T47D (cell line): ENCODE measurements around the gene EMC10.

Source experiments
- DNase-seq, 2 experiments: peaks; one replicate each; pipeline versions ENCODE4 v3.0.0 to v3.0.0-alpha.2; 2011 to 2012; ENCODE audit warnings: low read depth in 1 of 2, low spot score in 1 of 2
- JUND ChIP-seq: IDR thresholded peaks from 2 replicates; pipeline ENCODE4 v1.6.1; 2012; ENCODE audit warnings: low read depth
- in situ Hi-C: cut with HindIII; loops from 2 replicates; pipeline ENCODE4 v1.10.0; 2016; ENCODE audit warnings: low sequenced_read_pairs, low pct_unique_long_range_greater_than_20kb

EMC10 gene

DNA sequence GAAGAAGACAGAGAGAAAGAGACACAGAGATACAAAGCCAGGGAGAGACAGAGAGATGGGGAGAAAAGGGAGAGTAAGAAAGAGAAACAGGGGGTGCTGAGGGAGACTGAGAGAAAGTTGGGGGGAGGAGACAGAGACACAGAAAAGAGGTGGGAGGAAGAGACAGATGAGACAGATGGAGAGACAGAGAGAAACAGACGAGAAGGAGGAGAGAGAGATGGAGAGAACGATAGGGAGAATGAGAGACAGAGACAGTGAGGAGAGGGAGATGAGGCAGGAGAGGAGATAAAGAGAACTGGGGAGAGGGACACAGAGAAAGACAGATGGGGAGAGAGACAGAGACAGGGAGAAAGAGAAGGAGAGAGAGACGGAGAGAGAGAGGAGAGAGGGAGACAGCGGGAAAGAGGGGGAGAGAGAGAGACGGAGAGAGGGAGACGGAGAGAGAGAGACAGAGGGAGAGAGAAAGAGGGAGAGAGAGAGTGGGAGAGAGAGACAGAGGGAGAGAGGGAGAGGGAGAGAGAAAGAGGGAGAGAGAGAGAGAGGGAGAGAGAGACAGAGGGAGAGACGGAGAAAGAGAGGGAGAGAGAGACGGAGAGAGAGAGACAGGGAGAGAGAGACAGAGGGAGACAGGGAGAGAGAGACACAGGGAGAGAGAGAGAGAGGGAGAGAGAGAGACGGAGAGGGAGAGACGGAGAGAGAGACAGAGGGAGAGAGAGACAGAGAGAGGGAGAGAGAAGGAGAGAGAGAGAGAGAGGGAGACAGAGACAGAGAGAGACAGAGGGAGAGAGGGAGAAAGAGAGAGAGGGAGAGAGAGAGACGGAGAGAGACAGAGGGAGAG, 22.1 kb downstream of the EMC10 start:
- in situ Hi-C loops, result no loop called here
- no peak for TF ChIP-seq JUND
- no peak for DNase-seq

GRCh38 chr19:50500060-50500752, 23.9 kb downstream of the EMC10 start:
- in situ Hi-C loops, result no loop called here
- no peak for TF ChIP-seq JUND
- DNase-seq, result no peak

- no peak for DNase-seq
- no peak for TF ChIP-seq JUND
- in situ Hi-C loops, result no loop called here
Measured at GRCh38 chr19:50500753-50501151, 24.4 kb downstream of the EMC10 start.

GRCh38 chr19:50501186-50501567, 24.9 kb downstream of the EMC10 start:
- in situ Hi-C loops, result no loop called here
- TF ChIP-seq JUND, result no peak
- DNase-seq, result no peak

DNA sequence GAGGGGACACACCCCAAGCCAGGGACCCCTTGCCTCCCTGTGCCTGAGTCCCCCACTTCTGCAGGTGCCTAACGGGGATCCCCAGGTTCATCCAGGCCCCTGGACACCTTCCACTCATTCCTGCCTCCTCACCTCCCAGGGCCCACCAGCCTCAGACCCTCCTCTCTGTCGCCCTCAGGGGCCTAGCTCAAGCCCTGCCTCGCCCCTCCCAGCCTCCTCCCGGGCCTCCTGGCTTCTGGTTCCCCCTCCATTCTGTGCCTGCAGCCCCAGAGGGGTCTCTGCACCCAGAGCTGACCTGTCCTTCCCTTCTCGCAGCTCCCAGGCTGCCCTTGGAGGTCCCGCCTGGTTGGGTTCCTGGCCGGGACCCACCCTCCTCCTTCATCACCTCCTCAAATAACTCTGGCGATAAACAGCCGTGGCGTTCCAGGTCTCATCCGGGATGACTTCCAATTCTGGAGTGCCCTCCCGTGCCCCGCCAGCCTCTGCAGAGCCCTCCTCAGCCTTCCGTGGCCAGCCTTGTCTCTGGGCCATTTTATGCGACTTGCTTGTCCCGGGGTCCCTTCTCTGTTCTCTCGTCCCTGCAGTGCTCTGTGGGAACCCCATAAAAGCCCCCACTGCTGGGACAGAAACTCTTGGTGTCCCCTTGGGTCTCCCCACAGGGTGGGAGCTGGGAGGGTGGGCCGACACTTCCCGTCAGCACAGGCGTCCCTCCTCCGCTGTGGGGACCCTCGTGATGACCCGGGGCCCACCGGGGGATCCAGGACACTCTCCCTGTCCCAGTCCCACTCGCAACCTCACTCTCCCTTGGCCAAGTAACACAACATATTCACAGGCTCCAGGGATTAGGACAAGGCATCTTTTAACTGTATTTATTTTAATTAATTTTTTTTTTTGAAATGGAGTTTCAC, 25.5 kb downstream of the EMC10 start:
- no peak for DNase-seq
- in situ Hi-C loops, result no loop called here
- no peak for TF ChIP-seq JUND

DNA sequence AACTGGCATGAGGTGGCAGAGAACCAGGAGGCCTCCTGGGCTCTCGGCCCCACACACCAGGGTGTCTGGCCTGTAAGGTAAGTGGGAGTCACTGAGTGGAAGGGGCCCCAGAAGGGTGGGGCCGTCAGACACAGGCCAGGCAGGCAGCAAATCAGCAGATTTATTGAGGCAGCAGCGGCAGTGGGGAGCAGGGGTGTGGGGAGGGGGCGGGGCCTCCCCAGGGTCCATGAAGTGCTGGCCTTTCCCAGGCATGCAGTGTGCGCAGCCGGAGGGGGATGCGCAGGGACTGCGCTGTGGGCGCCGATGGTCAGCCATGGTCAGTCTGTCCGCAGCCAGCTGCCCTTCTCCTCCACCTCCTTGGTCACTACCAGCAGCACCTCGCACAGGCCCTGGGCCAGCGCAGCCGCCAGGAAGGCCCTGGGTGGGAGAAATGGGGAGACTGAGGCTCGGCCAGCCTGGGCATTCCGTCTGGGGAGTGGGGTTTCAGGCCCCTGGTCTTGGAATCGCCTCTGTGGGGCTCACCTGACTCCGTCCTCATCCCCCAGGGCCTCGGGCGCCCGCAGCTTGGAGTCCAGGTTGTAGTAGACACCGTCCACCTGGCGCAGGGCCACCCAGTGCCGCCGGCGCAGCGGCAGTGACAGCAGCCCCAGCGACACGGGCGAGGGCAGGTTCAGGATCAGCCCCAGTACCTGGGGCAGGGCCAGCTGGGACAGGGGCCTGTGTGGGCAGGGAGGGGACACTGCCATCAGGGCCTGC, 29.7 kb downstream of the EMC10 start:
- TF ChIP-seq JUND, result no peak
- DNase-seq, result no peak
- in situ Hi-C loops, result no loop called here

DNA sequence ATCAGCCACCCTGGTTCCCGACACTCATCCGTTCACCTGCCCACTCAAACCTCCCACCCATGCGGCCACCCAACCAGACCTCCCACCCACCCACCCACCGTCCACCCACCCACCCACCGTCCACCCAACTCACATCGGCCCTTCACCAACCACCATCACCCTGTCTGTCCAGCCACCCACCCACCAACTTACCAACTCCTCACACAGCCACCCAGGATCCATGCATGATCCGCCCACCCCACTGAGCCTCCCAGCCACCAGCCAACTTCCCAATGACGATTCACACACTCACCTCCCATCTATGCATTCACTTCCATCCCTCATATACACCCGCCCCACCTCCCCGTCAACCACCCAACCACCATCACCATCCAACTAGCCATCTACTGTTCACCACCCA, 30.4 kb downstream of the EMC10 start:
- no peak for TF ChIP-seq JUND
- no peak for DNase-seq
- in situ Hi-C loops, result no loop called here

DNA sequence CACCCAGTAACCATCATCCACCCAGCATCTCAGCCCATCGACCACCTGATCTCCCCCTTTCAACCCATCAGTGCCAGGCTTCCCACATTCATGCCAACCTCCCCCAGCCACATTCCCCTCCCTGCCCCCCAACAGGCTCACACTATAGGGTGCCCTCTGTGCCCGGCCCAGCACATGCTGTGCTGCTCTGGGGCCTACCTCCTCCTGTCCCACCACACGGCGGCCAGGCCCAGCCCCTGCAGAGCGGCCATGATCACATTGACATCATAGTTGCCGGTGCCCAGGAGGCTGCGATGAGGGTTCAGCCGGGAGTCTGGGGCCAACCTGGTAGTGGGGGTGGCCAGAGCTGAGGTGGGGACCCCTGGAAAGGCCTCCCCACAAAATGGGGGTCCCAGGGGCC, 31.1 kb downstream of the EMC10 start:
- no peak for TF ChIP-seq JUND

GRCh38 chr19:50508843-50509190, 32.5 kb downstream of the EMC10 start:
- TF ChIP-seq JUND, result no peak
- no peak for DNase-seq
- in situ Hi-C loops, result no loop called here

More for the DNA sequence above, 31.1 kb downstream of the EMC10 start:
- no peak for DNase-seq
- in situ Hi-C loops, result no loop called here

DNA sequence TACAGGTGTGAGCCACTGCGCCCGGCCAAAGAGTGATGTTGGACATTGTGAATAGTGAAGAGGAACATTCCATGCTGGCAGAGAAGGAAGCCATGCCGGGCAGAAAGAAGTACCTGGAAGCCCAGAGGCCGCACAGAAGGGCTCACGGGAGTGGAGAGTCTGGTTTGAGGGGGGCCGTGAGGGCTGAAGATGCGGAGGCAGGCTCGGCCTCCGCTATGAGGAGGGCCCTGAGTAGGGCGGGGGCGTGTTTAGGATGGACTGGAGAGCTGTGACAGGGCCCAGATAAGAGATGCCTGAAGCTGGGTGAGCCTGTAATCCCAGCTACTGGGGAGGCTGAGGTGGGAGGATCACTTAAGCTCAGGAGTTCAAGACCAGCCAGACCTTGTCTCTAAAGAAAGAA, 33.1 kb downstream of the EMC10 start:
- TF ChIP-seq JUND, result no peak
- in situ Hi-C loops, result no loop called here
- no peak for DNase-seq

DNA sequence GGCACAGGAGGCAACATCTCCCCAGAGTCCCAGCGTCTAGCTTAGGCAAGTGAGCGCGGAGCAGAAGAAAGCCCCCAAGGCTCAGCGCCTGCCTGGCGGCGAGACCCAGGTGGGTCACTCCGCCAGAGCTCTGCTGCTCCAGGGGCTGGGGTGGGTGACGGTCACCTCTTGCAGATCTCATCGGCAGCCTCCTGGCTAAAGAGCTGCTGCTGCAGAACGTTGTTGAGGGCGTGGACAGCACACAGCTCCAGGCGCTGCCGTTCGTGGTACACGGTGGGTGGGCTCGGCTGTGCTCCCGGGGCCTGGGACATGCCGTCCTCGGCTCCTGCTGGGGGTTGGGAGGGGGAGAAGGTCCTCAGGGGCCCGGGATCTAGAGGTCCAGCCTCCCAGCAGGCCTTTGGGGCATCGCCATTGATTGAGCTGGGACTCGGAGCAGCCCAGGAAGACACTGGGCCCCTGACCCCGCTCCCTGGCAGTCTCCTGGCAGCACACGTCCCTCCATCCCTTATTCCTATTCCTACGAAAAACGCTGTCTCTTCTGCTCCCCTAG, 33.9 kb downstream of the EMC10 start:
- TF ChIP-seq JUND, result no peak
- no peak for DNase-seq
- in situ Hi-C loops, result no loop called here

DNA sequence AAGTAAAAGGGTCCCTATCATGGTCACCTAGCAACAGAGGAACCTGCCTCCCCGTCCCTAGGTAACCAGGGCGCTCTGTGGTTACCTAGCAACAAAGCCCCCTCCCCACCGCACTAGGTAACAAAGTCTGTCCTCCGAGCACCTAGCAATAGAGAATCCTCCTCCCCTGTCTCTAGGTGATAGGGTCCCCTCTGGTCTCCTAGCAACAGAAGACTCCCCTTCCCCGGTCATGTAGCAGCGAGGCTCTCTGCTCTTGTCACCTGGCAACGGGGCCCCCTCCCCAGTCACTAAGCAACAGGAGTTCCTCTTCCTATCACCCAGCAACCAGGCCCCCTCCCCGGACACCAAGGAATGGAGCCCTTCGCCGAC, 34.4 kb downstream of the EMC10 start:
- DNase-seq, result no peak
- in situ Hi-C loops, result no loop called here
- no peak for TF ChIP-seq JUND
